ENCODE results near the gene OR7C1. TPM values are rescaled to one million over a fixed set of nuclear protein-coding genes. Genes with fewer than 3 reads are reported as not detected.

The OR7C1 gene
- not detected in 2 replicates for total RNA-seq

GRCh38 chr19:14835011-14835410 is at the start of gene OR7C1, which contains the start of gene OR7A5:
OR7C1 (minus strand) TSS chr19:14835185; CDS start chr19:14800136, 35,049 bp downstream.
OR7A5 (minus strand) TSS chr19:14835185; CDS start chr19:14828241, 6,944 bp downstream.

GRCh38 chr19:14848822-14849221 is 13.8 kb upstream of the OR7C1 start, which contains the start of gene OR7A10:
OR7A10 (minus strand) TSS chr19:14848922; CDS start chr19:14841877, 7,045 bp downstream.

GRCh38 chr19:14778110-14778845 is 56.7 kb downstream of the OR7C1 start, which contains the start of gene ADGRE2:
ADGRE2 (minus strand) TSS chr19:14778560; CDS start chr19:14776756, 1,804 bp downstream.

Small RNA genes within 50 kb of the gene (small RNA-seq; reads per million reads assigned to genes)
- gene AC005255.1: not detected

Other genes with a start within 250 kb of the OR7C1 start
- gene ADGRE3, start 160.3 kb downstream of the OR7C1 start, total RNA-seq: not detected in 2 replicates
- 17.3 and 21.8 TPM in 2 replicates for gene ZNF333, start 145.1 kb downstream of the OR7C1 start, total RNA-seq
- gene ADGRE2, start 56.6 kb downstream of the OR7C1 start, total RNA-seq: 0.11 TPM in 1 of 2 replicates, not detected in the other
- gene OR7A5, start within 50 bp of the OR7C1 start, total RNA-seq: not detected in 2 replicates
- gene OR7A10, start 13.7 kb upstream of the OR7C1 start, total RNA-seq: not detected in 2 replicates
- gene OR7A17, start 50.9 kb upstream of the OR7C1 start, total RNA-seq: not detected in 2 replicates
- gene OR7C2, start 106.3 kb upstream of the OR7C1 start, total RNA-seq: not detected in 2 replicates
- gene SLC1A6, start 144.7 kb upstream of the OR7C1 start, total RNA-seq: not detected in 2 replicates
- not detected in 2 replicates for gene CASP14, start 214.3 kb upstream of the OR7C1 start, total RNA-seq
- gene OR1I1, start 247.0 kb upstream of the OR7C1 start, total RNA-seq: not detected in 2 replicates

Data from articular chondrocyte of knee joint (primary cell).